ENCODE measurements around the gene TNFSF11.

The TNFSF11 gene

DNA sequence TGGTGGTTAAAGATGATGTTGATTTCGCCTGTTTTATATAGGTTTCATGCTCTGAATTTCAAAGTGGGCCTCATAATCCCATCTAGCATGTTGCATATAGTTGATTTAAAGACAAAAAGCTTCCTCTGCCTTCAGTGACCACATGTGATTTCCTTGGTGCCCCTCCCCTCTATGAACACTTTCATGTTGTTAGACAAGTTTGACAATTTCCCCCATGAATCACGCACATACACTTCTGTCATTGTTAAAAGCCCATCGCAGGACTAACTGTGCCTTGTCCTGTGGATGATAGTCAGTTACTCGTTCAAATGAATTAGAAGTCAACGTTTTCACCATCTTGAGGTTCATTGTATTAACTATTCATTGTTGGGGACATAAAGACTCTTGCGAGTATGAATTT lies 6.7 kb downstream of the TNFSF11 start:
- peaks cover under 1% of the 10 kb centered on the region for H3K4me1 ChIP-seq (ENCODE audit: control insufficient read depth, insufficient read depth, low read length, poor library complexity, severe bottlenecking)
- H3K9me3 ChIP-seq (ENCODE audit: control insufficient read depth, low read length), result no peaks in the 10 kb centered on the region
- no peak overlapping the region for H3K27ac ChIP-seq (ENCODE audit: insufficient read depth, low read length, poor library complexity, severe bottlenecking)
- no peaks in the 10 kb centered on the region for H3K27me3 ChIP-seq (replicated peaks; ENCODE audit: control insufficient read depth, insufficient read depth, low read length, poor library complexity, severe bottlenecking)
- no peaks in the 10 kb centered on the region for H3K36me3 ChIP-seq (ENCODE audit: control insufficient read depth, insufficient read depth, low read length)
- H3K4me3 ChIP-seq (ENCODE audit: insufficient read depth, low read depth, low read length, poor library complexity, severe bottlenecking), result no peak overlapping the region
- DNase-seq, result no peak

DNA sequence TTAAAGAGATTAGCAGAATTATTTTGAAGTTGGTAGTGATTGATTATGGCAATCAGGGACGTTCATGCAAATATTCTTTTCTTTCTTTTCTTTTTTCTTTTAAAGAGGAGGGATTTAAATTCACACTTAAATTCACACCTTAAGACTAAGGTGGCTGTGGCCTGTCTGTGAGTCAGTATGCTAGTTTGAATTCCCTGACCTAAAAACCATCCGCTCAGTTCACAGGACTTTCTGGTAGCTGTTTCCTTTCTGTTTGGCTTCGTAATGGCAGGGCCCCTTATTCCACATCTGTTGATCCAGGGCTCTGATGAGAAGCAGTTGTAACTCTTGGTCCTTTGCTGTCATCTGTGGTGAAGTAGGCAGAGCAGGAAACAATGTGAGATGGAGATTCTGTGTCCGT lies 7.5 kb downstream of the TNFSF11 start:
- DNase-seq, result no peak
- Histone ChIP-seq H3K36me3 (ENCODE audit: control insufficient read depth, insufficient read depth, low read length) (no peaks in the 10 kb centered on the region), H3K4me1 (ENCODE audit: control insufficient read depth, insufficient read depth, low read length, poor library complexity, severe bottlenecking) (no peaks in the 10 kb centered on the region), H3K9me3 (ENCODE audit: control insufficient read depth, low read length) (no peaks in the 10 kb centered on the region), H3K4me3 (ENCODE audit: insufficient read depth, low read depth, low read length, poor library complexity, severe bottlenecking) (no peak overlapping the region), H3K27me3 (replicated peaks; ENCODE audit: control insufficient read depth, insufficient read depth, low read length, poor library complexity, severe bottlenecking) (no peaks in the 10 kb centered on the region), H3K27ac (ENCODE audit: insufficient read depth, low read length, poor library complexity, severe bottlenecking) (no peak overlapping the region)

DNA sequence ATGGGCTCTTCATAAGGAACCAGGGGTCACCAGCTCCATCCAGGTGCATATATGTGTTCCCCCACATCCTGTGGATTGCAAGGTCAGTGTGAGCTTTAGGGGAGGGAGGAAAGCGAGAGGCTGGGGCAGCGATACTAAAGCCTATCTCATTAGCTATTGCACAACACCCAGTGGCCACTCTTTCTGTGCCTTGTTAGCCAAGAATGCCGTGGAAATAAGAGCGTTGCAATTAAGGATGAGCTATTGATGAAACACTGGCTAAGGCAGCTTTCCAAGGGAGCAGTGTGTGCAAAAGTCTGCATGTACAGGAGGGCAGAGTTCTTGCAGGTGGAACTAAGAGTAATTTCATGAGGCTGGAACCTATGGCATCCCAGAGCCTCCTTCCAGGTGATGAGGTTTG lies 17.6 kb downstream of the TNFSF11 start:
- no peaks in the 10 kb centered on the region for H3K9me3 ChIP-seq (ENCODE audit: control insufficient read depth, low read length)
- no peak overlapping the region for H3K27ac ChIP-seq (ENCODE audit: insufficient read depth, low read length, poor library complexity, severe bottlenecking)
- H3K4me1 ChIP-seq (ENCODE audit: control insufficient read depth, insufficient read depth, low read length, poor library complexity, severe bottlenecking), result no peaks in the 10 kb centered on the region
- DNase-seq, result no peak
- no peaks in the 10 kb centered on the region for H3K36me3 ChIP-seq (ENCODE audit: control insufficient read depth, insufficient read depth, low read length)
- no peaks in the 10 kb centered on the region for H3K27me3 ChIP-seq (replicated peaks; ENCODE audit: control insufficient read depth, insufficient read depth, low read length, poor library complexity, severe bottlenecking)
- H3K4me3 ChIP-seq (ENCODE audit: insufficient read depth, low read depth, low read length, poor library complexity, severe bottlenecking), result no peak overlapping the region

DNA sequence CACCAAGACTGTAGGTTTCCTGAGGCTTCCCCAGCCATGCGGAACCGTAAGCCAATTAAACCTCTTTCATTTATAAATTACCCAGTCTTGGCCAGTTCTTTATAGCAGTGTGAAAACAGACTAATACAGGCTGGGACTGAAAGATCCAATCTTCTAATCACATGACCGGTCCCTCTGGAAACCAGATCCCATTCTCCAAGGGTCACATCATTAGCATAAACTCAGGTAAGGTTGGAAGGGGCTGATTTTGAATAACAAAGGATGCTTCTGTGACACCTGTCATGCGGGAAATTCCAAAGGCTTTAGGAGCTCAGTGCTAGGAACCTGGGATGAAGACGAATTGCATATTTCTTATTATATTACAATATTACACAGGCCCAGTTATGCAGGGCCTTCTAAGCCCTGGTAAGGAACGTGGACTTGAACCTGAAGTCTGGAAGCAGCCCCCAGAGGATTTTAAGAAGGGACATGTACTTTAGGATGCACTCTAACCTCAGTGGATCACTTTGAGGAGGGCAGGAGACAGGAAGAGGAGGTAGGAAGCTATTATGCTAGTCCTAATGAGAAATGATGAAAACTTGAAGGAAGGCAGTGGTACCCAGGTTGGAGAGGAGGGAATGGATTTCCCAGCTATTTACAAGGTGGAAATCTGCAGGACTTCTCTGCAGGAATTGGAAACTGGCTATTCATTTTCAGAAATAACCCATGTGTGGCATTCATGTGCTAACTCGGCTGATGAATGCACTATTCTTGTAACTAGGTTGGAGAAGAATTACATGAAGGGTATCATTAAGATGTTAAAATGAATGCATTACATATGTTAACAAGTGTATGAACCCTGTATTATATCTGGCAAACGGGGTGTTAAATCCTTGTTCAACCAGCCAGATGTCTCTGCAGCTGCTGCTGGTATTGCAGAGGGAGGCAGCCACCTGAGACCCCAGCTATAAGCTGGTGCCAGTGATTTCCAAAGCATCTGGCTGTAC lies 19.3 kb downstream of the TNFSF11 start:
- Histone ChIP-seq H3K4me3 (ENCODE audit: insufficient read depth, low read depth, low read length, poor library complexity, severe bottlenecking) (no peak overlapping the region), H3K27ac (ENCODE audit: insufficient read depth, low read length, poor library complexity, severe bottlenecking) (no peak overlapping the region), H3K36me3 (ENCODE audit: control insufficient read depth, insufficient read depth, low read length) (no peaks in the 10 kb centered on the region), H3K9me3 (ENCODE audit: control insufficient read depth, low read length) (no peaks in the 10 kb centered on the region), H3K27me3 (replicated peaks; ENCODE audit: control insufficient read depth, insufficient read depth, low read length, poor library complexity, severe bottlenecking) (no peaks in the 10 kb centered on the region), H3K4me1 (ENCODE audit: control insufficient read depth, insufficient read depth, low read length, poor library complexity, severe bottlenecking) (no peaks in the 10 kb centered on the region)
- no peak for DNase-seq

DNA sequence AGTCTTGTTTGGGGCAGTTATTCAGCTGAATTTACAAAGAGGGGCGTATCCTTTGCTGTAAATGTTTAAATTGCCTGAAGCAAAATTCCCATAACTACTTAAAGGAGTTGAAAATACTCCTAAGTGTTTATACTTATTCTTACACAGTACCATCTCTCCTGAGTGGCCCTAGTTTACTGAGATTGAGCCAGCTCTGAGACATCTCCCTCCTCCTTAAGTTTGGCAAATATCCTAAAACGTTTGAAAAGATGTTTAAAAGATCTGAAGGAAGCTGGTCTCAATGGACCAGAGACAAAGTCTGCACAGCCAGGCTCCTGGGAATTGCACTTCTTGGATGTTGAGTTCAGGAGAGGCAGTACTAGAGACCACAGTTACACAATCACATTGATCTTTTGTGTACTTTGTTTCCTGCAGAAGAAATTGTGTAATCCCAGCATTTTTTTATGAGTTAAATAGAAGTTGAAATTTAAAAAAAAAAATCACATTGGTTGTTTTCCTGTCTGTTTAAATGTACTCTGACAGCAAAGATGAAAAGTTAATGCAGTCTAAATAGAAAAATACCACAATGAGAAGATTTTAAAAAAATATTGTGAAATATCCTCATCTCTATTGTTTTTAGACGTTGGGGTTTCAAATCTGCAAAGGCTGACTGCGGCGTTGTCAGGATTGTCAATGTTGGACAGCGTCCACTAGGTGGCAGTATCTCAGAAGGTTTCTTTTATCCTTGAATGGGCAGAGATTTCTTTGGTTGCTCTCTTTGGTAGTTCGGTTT lies 20.7 kb downstream of the TNFSF11 start:
- no peaks in the 10 kb centered on the region for H3K36me3 ChIP-seq (ENCODE audit: control insufficient read depth, insufficient read depth, low read length)
- no peaks in the 10 kb centered on the region for H3K4me1 ChIP-seq (ENCODE audit: control insufficient read depth, insufficient read depth, low read length, poor library complexity, severe bottlenecking)
- H3K27ac ChIP-seq (ENCODE audit: insufficient read depth, low read length, poor library complexity, severe bottlenecking), result no peak overlapping the region
- H3K9me3 ChIP-seq (ENCODE audit: control insufficient read depth, low read length), result no peaks in the 10 kb centered on the region
- H3K27me3 ChIP-seq (replicated peaks; ENCODE audit: control insufficient read depth, insufficient read depth, low read length, poor library complexity, severe bottlenecking), result no peaks in the 10 kb centered on the region
- peak in 1 of 3 donors; percentile 15 for DNase-seq
- no peak overlapping the region for H3K4me3 ChIP-seq (ENCODE audit: insufficient read depth, low read depth, low read length, poor library complexity, severe bottlenecking)

DNA sequence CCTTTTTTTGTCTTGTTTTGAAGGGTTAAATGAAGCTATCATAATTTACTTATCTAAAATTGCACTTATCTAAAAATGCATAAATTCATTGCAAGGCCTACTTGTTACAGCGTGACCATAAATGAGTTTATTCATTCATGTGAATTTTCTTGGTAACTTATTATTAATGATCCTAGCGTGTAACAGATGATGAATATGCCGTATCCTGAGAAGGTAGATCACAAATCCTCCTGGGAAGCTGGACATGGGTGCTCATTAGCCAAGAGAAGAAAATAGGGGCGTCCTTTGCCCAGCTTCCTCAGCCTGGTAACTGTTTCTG lies 21.3 kb downstream of the TNFSF11 start:
- no peak overlapping the region for H3K27ac ChIP-seq (ENCODE audit: insufficient read depth, low read length, poor library complexity, severe bottlenecking)
- no peak overlapping the region for H3K4me3 ChIP-seq (ENCODE audit: insufficient read depth, low read depth, low read length, poor library complexity, severe bottlenecking)
- no peaks in the 10 kb centered on the region for H3K4me1 ChIP-seq (ENCODE audit: control insufficient read depth, insufficient read depth, low read length, poor library complexity, severe bottlenecking)
- no peak for DNase-seq
- no peaks in the 10 kb centered on the region for H3K27me3 ChIP-seq (replicated peaks; ENCODE audit: control insufficient read depth, insufficient read depth, low read length, poor library complexity, severe bottlenecking)
- H3K9me3 ChIP-seq (ENCODE audit: control insufficient read depth, low read length), result no peaks in the 10 kb centered on the region
- H3K36me3 ChIP-seq (ENCODE audit: control insufficient read depth, insufficient read depth, low read length), result no peaks in the 10 kb centered on the region

DNA sequence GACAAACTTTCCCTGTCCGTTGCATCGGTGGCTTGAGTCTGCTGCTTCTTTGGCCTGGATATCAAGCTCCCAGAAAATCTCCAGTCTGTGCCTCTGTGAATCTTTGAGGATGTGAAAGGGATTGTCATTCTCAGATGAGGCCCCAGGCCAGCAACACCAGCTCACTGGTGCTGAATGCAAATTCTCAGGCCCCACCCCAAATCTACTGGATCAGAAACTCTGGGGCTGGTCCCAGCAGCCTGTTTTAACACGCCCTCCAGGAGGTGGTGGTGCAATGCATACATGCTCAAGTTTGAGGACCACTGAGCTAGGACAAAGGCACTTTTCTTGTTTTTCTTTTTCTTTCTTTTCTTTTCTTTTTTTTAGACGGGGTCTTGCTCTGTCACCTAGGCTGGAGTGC lies 23.6 kb downstream of the TNFSF11 start:
- H3K27ac ChIP-seq (ENCODE audit: insufficient read depth, low read length, poor library complexity, severe bottlenecking), result no peak overlapping the region
- no peak overlapping the region for H3K4me3 ChIP-seq (ENCODE audit: insufficient read depth, low read depth, low read length, poor library complexity, severe bottlenecking)
- H3K9me3 ChIP-seq (ENCODE audit: control insufficient read depth, low read length), result no peaks in the 10 kb centered on the region
- no peaks in the 10 kb centered on the region for H3K4me1 ChIP-seq (ENCODE audit: control insufficient read depth, insufficient read depth, low read length, poor library complexity, severe bottlenecking)
- no peak for DNase-seq
- no peaks in the 10 kb centered on the region for H3K36me3 ChIP-seq (ENCODE audit: control insufficient read depth, insufficient read depth, low read length)
- no peaks in the 10 kb centered on the region for H3K27me3 ChIP-seq (replicated peaks; ENCODE audit: control insufficient read depth, insufficient read depth, low read length, poor library complexity, severe bottlenecking)

DNA sequence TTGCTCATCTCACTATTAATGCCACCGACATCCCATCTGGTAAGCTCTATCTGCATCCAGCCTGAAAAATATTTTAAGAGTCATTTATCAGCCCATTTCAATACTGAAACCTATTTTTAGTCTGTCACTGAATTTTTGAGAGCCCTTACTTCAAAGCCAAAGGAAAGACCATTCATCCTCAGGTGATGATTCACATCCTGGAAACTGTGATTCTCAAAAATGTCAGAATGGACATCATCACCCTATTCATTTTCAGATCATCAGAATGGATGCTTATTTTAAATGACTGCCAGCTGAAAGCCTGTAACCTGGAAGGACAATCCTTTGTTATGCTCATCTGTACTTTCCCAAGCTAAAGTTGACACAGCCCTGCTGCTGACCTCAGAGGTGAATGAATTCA lies 27.0 kb downstream of the TNFSF11 start:
- H3K9me3 ChIP-seq (ENCODE audit: control insufficient read depth, low read length), result no peaks in the 10 kb centered on the region
- no peak for DNase-seq
- no peak overlapping the region for H3K4me3 ChIP-seq (ENCODE audit: insufficient read depth, low read depth, low read length, poor library complexity, severe bottlenecking)
- no peaks in the 10 kb centered on the region for H3K27me3 ChIP-seq (replicated peaks; ENCODE audit: control insufficient read depth, insufficient read depth, low read length, poor library complexity, severe bottlenecking)
- no peak overlapping the region for H3K27ac ChIP-seq (ENCODE audit: insufficient read depth, low read length, poor library complexity, severe bottlenecking)
- no peaks in the 10 kb centered on the region for H3K36me3 ChIP-seq (ENCODE audit: control insufficient read depth, insufficient read depth, low read length)
- H3K4me1 ChIP-seq (ENCODE audit: control insufficient read depth, insufficient read depth, low read length, poor library complexity, severe bottlenecking), result no peaks in the 10 kb centered on the region

DNA sequence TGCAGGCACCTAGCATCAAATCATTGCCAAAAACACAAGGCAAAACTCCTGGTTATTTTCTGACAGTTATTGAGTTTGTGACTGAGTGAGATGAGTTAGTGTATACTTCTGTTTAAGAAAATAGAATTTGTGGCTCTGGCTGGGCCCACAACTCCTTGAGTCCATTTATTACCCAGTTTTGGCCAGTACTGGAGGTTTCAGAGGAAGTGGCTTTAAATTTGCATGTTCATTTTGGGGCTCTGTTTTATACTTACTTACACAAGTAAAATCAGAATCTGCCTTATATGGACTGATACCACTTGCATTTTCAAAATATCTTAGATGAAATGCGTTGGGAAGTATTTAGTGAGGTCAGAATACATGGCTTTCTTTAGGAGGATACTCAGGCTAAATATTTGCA lies 29.0 kb downstream of the TNFSF11 start:
- no peak for DNase-seq
- Histone ChIP-seq H3K4me1 (ENCODE audit: control insufficient read depth, insufficient read depth, low read length, poor library complexity, severe bottlenecking) (no peaks in the 10 kb centered on the region), H3K9me3 (ENCODE audit: control insufficient read depth, low read length) (no peaks in the 10 kb centered on the region), H3K36me3 (ENCODE audit: control insufficient read depth, insufficient read depth, low read length) (no peaks in the 10 kb centered on the region), H3K27ac (ENCODE audit: insufficient read depth, low read length, poor library complexity, severe bottlenecking) (no peak overlapping the region), H3K4me3 (ENCODE audit: insufficient read depth, low read depth, low read length, poor library complexity, severe bottlenecking) (no peak overlapping the region), H3K27me3 (replicated peaks; ENCODE audit: control insufficient read depth, insufficient read depth, low read length, poor library complexity, severe bottlenecking) (no peaks in the 10 kb centered on the region)

DNA sequence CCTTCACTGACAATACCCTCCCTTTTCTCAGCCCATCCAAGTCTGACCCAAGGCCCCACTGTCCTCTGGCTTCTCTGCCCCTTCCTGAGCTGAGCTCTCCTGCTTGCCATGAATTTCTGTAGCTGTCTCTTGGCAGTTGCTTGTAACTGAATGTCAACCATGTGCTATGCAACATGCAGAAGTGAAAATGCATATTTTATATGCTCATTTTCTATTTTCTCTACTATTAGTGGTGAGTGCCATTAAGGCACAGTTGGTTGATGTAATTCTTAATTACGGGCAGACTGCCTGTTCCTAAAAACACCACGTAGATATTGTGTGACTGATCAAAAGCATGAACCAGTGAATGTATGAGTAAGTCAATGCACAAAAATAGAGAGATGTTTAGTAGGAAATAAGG lies 29.6 kb downstream of the TNFSF11 start:
- Histone ChIP-seq H3K4me1 (ENCODE audit: control insufficient read depth, insufficient read depth, low read length, poor library complexity, severe bottlenecking) (no peaks in the 10 kb centered on the region), H3K27me3 (replicated peaks; ENCODE audit: control insufficient read depth, insufficient read depth, low read length, poor library complexity, severe bottlenecking) (no peaks in the 10 kb centered on the region), H3K27ac (ENCODE audit: insufficient read depth, low read length, poor library complexity, severe bottlenecking) (no peak overlapping the region), H3K4me3 (ENCODE audit: insufficient read depth, low read depth, low read length, poor library complexity, severe bottlenecking) (no peak overlapping the region), H3K36me3 (ENCODE audit: control insufficient read depth, insufficient read depth, low read length) (no peaks in the 10 kb centered on the region), H3K9me3 (ENCODE audit: control insufficient read depth, low read length) (no peaks in the 10 kb centered on the region)
- DNase-seq, result no peak
